GM23248 (cell line): ENCODE results near the gene TMTC1. TPM values are rescaled to one million over a fixed set of nuclear protein-coding genes. Genes with fewer than 3 reads are reported as not detected.

Experiments used
- DNase-seq: peaks from one replicate; pipeline ENCODE4 v3.0.0-alpha.2; 2015
- H2AFZ ChIP-seq: fragments of 200-600 bp; sonication (generic); 2 replicates; pipeline ENCODE4 v1.6.1; 2016; ENCODE audit warnings: antibody characterized with exemption
- H3F3A ChIP-seq: fragments of 200-600 bp; sonication (generic); 2 replicates; pipeline ENCODE4 v1.6.1; 2016; ENCODE audit warnings: mild to moderate bottlenecking, antibody characterized with exemption, mixed run types; ENCODE audit not compliant: insufficient read depth
- H3K27ac ChIP-seq: fragments of 200-600 bp; sonication (generic); 2 replicates; pipeline ENCODE4 v1.5.1; 2016; ENCODE audit warnings: mild to moderate bottlenecking
- H3K27me3 ChIP-seq: fragments of 200-600 bp; sonication (generic); replicated peaks from 2 replicates; pipeline ENCODE4 v1.6.1; 2016; ENCODE audit warnings: mild to moderate bottlenecking; ENCODE audit not compliant: insufficient read depth
- H3K36me3 ChIP-seq: fragments of 200-600 bp; sonication (generic); 2 replicates; pipeline ENCODE4 v1.6.1; 2016; ENCODE audit warnings: low read depth, mild to moderate bottlenecking
- H3K4me1 ChIP-seq: fragments of 200-600 bp; sonication (generic); 2 replicates; pipeline ENCODE4 v1.6.1; 2016; ENCODE audit warnings: mild to moderate bottlenecking; ENCODE audit not compliant: insufficient read depth
- H3K4me2 ChIP-seq: fragments of 200-600 bp; sonication (generic); one replicate; pipeline ENCODE4 v1.6.1; 2016; ENCODE audit warnings: mild to moderate bottlenecking; ENCODE audit not compliant: unreplicated experiment
- H3K4me3 ChIP-seq: fragments of 200-600 bp; sonication (generic); 2 replicates; pipeline ENCODE4 v1.5.1; 2016; ENCODE audit warnings: mild to moderate bottlenecking
- H3K79me2 ChIP-seq: fragments of 200-600 bp; sonication (generic); 2 replicates; pipeline ENCODE4 v1.6.1; 2016; ENCODE audit warnings: mild to moderate bottlenecking; ENCODE audit not compliant: insufficient read depth
- H3K9ac ChIP-seq: fragments of 200-600 bp; sonication (generic); 2 replicates; pipeline ENCODE4 v1.6.1; 2016; ENCODE audit warnings: mild to moderate bottlenecking
- H3K9me2 ChIP-seq: fragments of 200-600 bp; sonication (generic); 2 replicates; pipeline ENCODE4 v1.6.1; 2016; ENCODE audit warnings: mixed run types, mild to moderate bottlenecking, moderate library complexity; ENCODE audit not compliant: insufficient read depth
- H3K9me3 ChIP-seq: fragments of 200-600 bp; sonication (generic); one replicate; pipeline ENCODE4 v1.6.1; 2017; ENCODE audit warnings: low read depth
- H4K20me1 ChIP-seq: fragments of 200-600 bp; sonication (generic); 2 replicates; pipeline ENCODE4 v1.6.0; 2016; ENCODE audit not compliant: insufficient read depth
- EZH2 ChIP-seq: fragments of 200-600 bp; sonication (generic); IDR thresholded peaks from 2 replicates; pipeline ENCODE4 v1.6.1; 2018; ENCODE audit warnings: antibody characterized with exemption, mild to moderate bottlenecking; ENCODE audit not compliant: insufficient read depth, poor library complexity, severe bottlenecking
- EZH2phosphoT487 ChIP-seq: fragments of 200-600 bp; sonication (generic); IDR thresholded peaks from 2 replicates; pipeline ENCODE4 v1.6.1; 2018; ENCODE audit warnings: antibody characterized with exemption, moderate library complexity, mild to moderate bottlenecking, low read depth; ENCODE audit not compliant: insufficient read depth
- WGBS, 2 experiments: methylation state at CpG; one replicate each; pipeline ENCODE4 v1.1.6; 2015 to 2017; ENCODE audit warnings: low lambda C conversion rate in 2 of 2, low coverage in 1 of 2; ENCODE audit errors: missing lambda C conversion rate in 2 of 2; 5-methylcytosine and 5-hydroxymethylcytosine counted together
- in situ Hi-C: fragments of 300-500 bp; cut with MboI; formaldehyde crosslinking; loops from 2 replicates; pipeline ENCODE4 v1.15.0; 2020
- polyA plus RNA-seq: library from polyadenylated mRNA; unstranded; fragments of >200 nt; fragmentation: Nextera tagmentation; extraction: Ambion mirVana; gene quantifications from 2 replicates; pipeline ENCODE4 v1.2.1, GENCODE V29; 2016
- total RNA-seq: library from RNA; depleted of rRNA; stranded (reverse); fragments of >200 nt; shearing (Covaris generic); gene quantifications from 2 replicates; pipeline ENCODE4 v1.2.3, GENCODE V29; 2014

Gene TMTC1
- total and polyA plus RNA-seq, 2 experiments from 2014 or later: 6.8 to 25.3 TPM

- Histone ChIP-seq H3K9me2 (no peaks in the 10 kb centered on the region), H3K4me1 (no peaks in the 10 kb centered on the region), H3K27ac (no peak overlapping the region), H4K20me1 (no peaks in the 10 kb centered on the region), H3K4me2 (no peak overlapping the region), H3K9me3 (no peaks in the 10 kb centered on the region), H3F3A (no peaks in the 10 kb centered on the region), H3K27me3 (no peaks in the 10 kb centered on the region), H3K36me3 (no peaks in the 10 kb centered on the region; the same call in 1 of the 2 replicates), H2AFZ (no peak overlapping the region), H3K79me2 (no peaks in the 10 kb centered on the region), H3K4me3 (no peak overlapping the region), H3K9ac (no peak overlapping the region)
- WGBS, 2 experiments: 87% methylated on average over 5 of the region's 5 CpGs
- TF ChIP-seq EZH2phosphoT487: no peak
- TF ChIP-seq EZH2: no peak
- DNase-seq: no peak
- in situ Hi-C loops: no loop called here
Observed at GRCh38 chr12:29719381-29719780, 64.4 kb downstream of the TMTC1 start.

- Histone ChIP-seq H3K27me3 (no peaks in the 10 kb centered on the region), H3K4me3 (no peak overlapping the region), H3K4me2 (no peak overlapping the region), H3K9me2 (no peaks in the 10 kb centered on the region), H2AFZ (no peak overlapping the region), H3K9me3 (no peaks in the 10 kb centered on the region), H3F3A (no peaks in the 10 kb centered on the region), H3K4me1 (no peaks in the 10 kb centered on the region), H3K9ac (no peak overlapping the region), H3K79me2 (no peaks in the 10 kb centered on the region), H4K20me1 (no peaks in the 10 kb centered on the region), H3K36me3 (no peaks in the 10 kb centered on the region; the same call in 1 of the 2 replicates), H3K27ac (no peak overlapping the region)
- WGBS, 2 experiments: 0 to 3% methylated on average over 1 of the region's 1 CpG
- DNase-seq: no peak
- TF ChIP-seq EZH2phosphoT487: no peak
- no peak for TF ChIP-seq EZH2
- in situ Hi-C loops: no loop called here
Observed at GRCh38 chr12:29717540-29718100, 66.1 kb downstream of the TMTC1 start.

GRCh38 chr12:29714966-29715365, 68.8 kb downstream of the TMTC1 start:
- Histone ChIP-seq H3K4me1 (no peaks in the 10 kb centered on the region), H3K9ac (no peak overlapping the region), H3K4me3 (no peak overlapping the region), H3K9me2 (no peaks in the 10 kb centered on the region), H3K9me3 (no peaks in the 10 kb centered on the region), H4K20me1 (no peaks in the 10 kb centered on the region), H3K36me3 (no peaks in the 10 kb centered on the region; the same call in 1 of the 2 replicates), H3K79me2 (no peaks in the 10 kb centered on the region), H3K27ac (no peak overlapping the region), H3K4me2 (no peak overlapping the region), H2AFZ (no peak overlapping the region), H3K27me3 (no peaks in the 10 kb centered on the region), H3F3A (no peaks in the 10 kb centered on the region)
- TF ChIP-seq EZH2: no peak
- no peak for TF ChIP-seq EZH2phosphoT487
- DNase-seq: no peak
- in situ Hi-C loops: no loop called here

GRCh38 chr12:29713729-29714128, 70.0 kb downstream of the TMTC1 start:
- no peak for DNase-seq
- Histone ChIP-seq H3K79me2 (no peaks in the 10 kb centered on the region), H3K9me3 (no peaks in the 10 kb centered on the region), H3K4me2 (no peak overlapping the region), H3K9me2 (no peaks in the 10 kb centered on the region), H2AFZ (no peak overlapping the region), H3F3A (no peaks in the 10 kb centered on the region), H3K4me3 (no peak overlapping the region), H3K4me1 (0 out of 2 replicates have a peak, but pooled peaks cover 8% of the 10 kb centered on the region), H4K20me1 (no peaks in the 10 kb centered on the region), H3K9ac (no peak overlapping the region), H3K36me3 (no peaks in the 10 kb centered on the region; the same call in 1 of the 2 replicates), H3K27me3 (no peaks in the 10 kb centered on the region), H3K27ac (no peak overlapping the region; the same call in 1 of the 2 replicates)
- in situ Hi-C loops: no loop called here
- TF ChIP-seq EZH2 (no peak), EZH2phosphoT487 (no peak)
- WGBS, 2 experiments: 76 to 81% methylated on average over 3 of the region's 3 CpGs

- 21 to 47% methylated on average over 2 of the region's 2 CpGs for WGBS, 2 experiments
- H3K9ac ChIP-seq: no peak overlapping the region
- no peak overlapping the region for H3K4me2 ChIP-seq
- H3K27ac ChIP-seq: no peak overlapping the region
- no peaks in the 10 kb centered on the region for H3K36me3 ChIP-seq
- H3K27me3 ChIP-seq: no peaks in the 10 kb centered on the region
- H3F3A ChIP-seq: no peaks in the 10 kb centered on the region
- no peaks in the 10 kb centered on the region for H3K9me3 ChIP-seq
- H3K9me2 ChIP-seq: no peaks in the 10 kb centered on the region
- DNase-seq: no peak
- H3K79me2 ChIP-seq: no peaks in the 10 kb centered on the region
- no peak overlapping the region for H3K4me3 ChIP-seq
- H3K4me1 ChIP-seq: 0 out of 2 replicates have a peak, but pooled peaks cover 8% of the 10 kb centered on the region
- in situ Hi-C loops: no loop called here
- no peaks in the 10 kb centered on the region for H4K20me1 ChIP-seq
- no peak overlapping the region for H2AFZ ChIP-seq
- TF ChIP-seq EZH2 (no peak), EZH2phosphoT487 (no peak)
Observed at GRCh38 chr12:29711381-29711780, 72.4 kb downstream of the TMTC1 start.
